GM13976 (cell line): Measurements from ENCODE around the gene CERS2.

Experiments used
- DNase-seq: peaks from one replicate; pipeline ENCODE4 v3.0.0; 2012; ENCODE audit warnings: low spot score
- in situ Hi-C: fragments of 300-500 bp; cut with MboI; formaldehyde crosslinking; loops from one replicate; pipeline ENCODE4 v1.12.0; 2022; ENCODE audit warnings: low sequenced_read_pairs, mixed read lengths, inconsistent platforms; ENCODE audit not compliant: unreplicated experiment
- TF ChIP-seq, protein P1 (sequence below): IDR thresholded peaks from 2 replicates; pipeline ENCODE4 v1.5.1; 2012; ENCODE audit warnings: borderline replicate concordance, mild to moderate bottlenecking; ENCODE audit not compliant: insufficient read depth; ENCODE audit errors: extremely low read depth, missing control alignments, control extremely low read depth

CERS2 gene

GRCh38 chr1:150976879-150977694 lies 2.5 kb upstream of the CERS2 start:
- in situ Hi-C loops = no loop called here
- no peak for DNase-seq
- TF ChIP-seq, protein P1, sequence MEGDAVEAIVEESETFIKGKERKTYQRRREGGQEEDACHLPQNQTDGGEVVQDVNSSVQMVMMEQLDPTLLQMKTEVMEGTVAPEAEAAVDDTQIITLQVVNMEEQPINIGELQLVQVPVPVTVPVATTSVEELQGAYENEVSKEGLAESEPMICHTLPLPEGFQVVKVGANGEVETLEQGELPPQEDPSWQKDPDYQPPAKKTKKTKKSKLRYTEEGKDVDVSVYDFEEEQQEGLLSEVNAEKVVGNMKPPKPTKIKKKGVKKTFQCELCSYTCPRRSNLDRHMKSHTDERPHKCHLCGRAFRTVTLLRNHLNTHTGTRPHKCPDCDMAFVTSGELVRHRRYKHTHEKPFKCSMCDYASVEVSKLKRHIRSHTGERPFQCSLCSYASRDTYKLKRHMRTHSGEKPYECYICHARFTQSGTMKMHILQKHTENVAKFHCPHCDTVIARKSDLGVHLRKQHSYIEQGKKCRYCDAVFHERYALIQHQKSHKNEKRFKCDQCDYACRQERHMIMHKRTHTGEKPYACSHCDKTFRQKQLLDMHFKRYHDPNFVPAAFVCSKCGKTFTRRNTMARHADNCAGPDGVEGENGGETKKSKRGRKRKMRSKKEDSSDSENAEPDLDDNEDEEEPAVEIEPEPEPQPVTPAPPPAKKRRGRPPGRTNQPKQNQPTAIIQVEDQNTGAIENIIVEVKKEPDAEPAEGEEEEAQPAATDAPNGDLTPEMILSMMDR = no peak

DNA sequence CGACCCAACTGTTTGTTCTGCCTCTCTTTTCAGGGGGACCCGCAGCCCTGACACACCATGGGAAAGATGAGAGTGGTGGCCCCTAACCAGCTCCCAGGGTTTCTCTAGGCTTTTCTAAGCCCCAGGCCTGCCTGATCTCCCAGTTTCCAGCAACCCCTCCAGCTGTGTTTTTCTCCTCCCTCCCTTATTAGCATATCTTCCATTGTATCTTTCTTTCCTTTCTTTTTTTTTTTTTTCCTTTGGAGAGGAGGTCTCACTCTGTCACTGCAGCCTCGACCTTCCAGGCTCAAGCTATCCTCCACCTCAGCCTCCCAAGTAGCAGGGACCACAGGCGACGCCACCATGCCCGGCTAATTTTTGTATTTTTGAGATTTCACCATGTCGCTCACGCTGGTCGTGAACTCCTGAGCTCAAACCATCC lies 1.8 kb upstream of the CERS2 start:
- in situ Hi-C loops = no loop called here
- TF ChIP-seq, protein P1 = no peak
- no peak for DNase-seq

GRCh38 chr1:150973836-150974579 lies 627 bp downstream of the CERS2 start:
- TF ChIP-seq, protein P1 = no peak
- in situ Hi-C loops = no loop called here
- peak; percentile 73 for DNase-seq

DNA sequence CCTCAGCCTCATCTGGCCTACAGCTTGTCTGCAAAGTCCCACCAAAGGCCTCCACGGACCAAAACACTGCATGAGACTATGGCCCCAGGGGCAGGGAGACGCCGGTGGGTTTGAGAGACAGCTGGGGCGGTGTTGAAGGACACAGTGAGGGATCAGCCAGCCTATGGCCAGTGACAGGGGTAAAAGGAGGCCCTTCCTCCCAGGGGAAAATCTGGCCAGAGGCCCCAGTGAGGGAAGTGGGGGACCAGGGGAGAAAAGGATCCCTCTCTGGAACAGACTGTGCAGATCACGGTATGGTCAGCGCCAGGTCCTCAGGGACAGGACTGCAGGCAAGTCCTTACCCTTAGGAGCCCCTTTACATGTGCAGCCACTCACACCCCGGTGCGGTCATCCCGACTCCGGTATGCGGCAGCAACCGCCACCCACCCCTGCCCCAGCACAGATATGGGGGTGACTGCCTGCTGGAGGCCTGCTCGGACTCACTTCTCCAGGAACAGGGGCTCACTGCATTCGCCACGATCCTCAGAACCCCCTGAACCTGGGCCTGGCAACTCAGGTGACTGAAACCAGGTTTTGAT lies 1.3 kb downstream of the CERS2 start:
- DNase-seq = no peak
- TF ChIP-seq, protein P1 = no peak
- in situ Hi-C loops = no loop called here

DNA sequence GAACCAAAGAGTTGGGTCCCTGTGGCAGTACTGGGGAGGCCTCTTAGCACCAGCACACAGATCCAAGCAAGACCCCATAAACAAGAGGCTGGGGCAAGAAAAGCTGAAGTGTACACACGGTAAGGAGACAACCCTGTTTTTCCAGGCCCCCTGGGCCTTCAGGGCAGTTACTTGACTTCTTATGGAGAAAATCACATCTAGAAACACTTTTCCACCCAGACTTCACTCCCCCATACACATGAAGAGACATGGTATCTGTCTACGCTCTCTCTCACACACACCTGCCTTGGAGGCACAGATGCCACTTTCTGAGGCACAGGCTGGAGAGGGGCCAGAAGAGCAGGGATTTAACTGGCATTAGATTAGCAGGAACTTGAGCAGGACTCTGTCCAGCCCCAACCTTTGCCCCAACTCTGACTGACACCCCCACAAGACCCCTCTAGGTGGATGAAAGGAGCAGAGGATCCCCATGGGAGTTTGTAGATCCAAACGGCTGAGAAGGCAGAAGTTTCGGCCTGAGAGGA lies 2.2 kb downstream of the CERS2 start:
- in situ Hi-C loops = no loop called here
- TF ChIP-seq, protein P1 = no peak
- no peak for DNase-seq
